Subcutaneous preadipocyte (primary cell): ENCODE data around the gene EPC2. TPM values are rescaled to one million over a fixed set of nuclear protein-coding genes. Genes with fewer than 3 reads are reported as not detected.

Experiments used
- small RNA-seq: library from RNA; depleted of rRNA; stranded (forward); fragments of <200 nt; gene quantifications from one replicate; pipeline ENCODE3, GENCODE V24; 2012
- total RNA-seq: library from RNA; depleted of rRNA; stranded (reverse); fragments of >200 nt; gene quantifications from 2 replicates; pipeline ENCODE4 v1.2.3, GENCODE V29; 2012

EPC2 gene, protein sequence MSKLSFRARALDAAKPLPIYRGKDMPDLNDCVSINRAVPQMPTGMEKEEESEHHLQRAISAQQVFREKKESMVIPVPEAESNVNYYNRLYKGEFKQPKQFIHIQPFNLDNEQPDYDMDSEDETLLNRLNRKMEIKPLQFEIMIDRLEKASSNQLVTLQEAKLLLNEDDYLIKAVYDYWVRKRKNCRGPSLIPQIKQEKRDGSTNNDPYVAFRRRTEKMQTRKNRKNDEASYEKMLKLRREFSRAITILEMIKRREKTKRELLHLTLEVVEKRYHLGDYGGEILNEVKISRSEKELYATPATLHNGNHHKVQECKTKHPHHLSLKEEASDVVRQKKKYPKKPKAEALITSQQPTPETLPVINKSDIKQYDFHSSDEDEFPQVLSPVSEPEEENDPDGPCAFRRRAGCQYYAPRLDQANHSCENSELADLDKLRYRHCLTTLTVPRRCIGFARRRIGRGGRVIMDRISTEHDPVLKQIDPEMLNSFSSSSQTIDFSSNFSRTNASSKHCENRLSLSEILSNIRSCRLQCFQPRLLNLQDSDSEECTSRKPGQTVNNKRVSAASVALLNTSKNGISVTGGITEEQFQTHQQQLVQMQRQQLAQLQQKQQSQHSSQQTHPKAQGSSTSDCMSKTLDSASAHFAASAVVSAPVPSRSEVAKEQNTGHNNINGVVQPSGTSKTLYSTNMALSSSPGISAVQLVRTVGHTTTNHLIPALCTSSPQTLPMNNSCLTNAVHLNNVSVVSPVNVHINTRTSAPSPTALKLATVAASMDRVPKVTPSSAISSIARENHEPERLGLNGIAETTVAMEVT
- 15.4 and 20.1 TPM in 2 replicates for total RNA-seq

GRCh38 chr2:148643998-148644882 lies at the start of gene EPC2:
TSS of gene EPC2 (plus strand) at chr2:148644751. CDS start at chr2:148645018, 267 bp downstream.

Small RNAs within 50 kb of the gene (small RNA-seq; reads per million reads assigned to genes)
- gene RNU2-9P (0.16 reads per million), gene RPS29P8 (0.08 reads per million)

Other genes with a start within 250 kb of the EPC2 start
- gene KIF5C, start 230.5 kb downstream of the EPC2 start, total RNA-seq: under 0.01 and 0.20 TPM in 2 replicates